ENCODE results near the gene SAMD3. TPM values are rescaled to one million over a fixed set of nuclear protein-coding genes. Genes with fewer than 3 reads are reported as not detected.
"Not testable (repeated sequence)": the region's sequence is repeated elsewhere in the genome, so short reads cannot be mapped to it uniquely, and the experiment has no call there.

SAMD3 gene
- total RNA-seq, 1 donor from 2014 or later: 0.35 TPM

GRCh38 chr6:130183271-130184222, 39.2 kb downstream of the SAMD3 start:
- Mint-ChIP-seq H3K9me3 (ENCODE audit: low read depth) (no peaks in the 10 kb centered on the region), H3K27ac (ENCODE audit: unreplicated experiment) (no peak overlapping the region), H3K4me3 (ENCODE audit: unreplicated experiment) (no peak overlapping the region)

GRCh38 chr6:130182466-130182865, 40.3 kb downstream of the SAMD3 start:
- DNase-seq (ENCODE audit: low spot score): no peak
- no peaks in the 10 kb centered on the region for H3K36me3 Mint-ChIP-seq (ENCODE audit: low read depth)
- no peaks in the 10 kb centered on the region for H3K27me3 Mint-ChIP-seq (ENCODE audit: low read depth)
- H3K4me3 Mint-ChIP-seq (ENCODE audit: unreplicated experiment): no peak overlapping the region
- no peaks in the 10 kb centered on the region for H3K9me3 Mint-ChIP-seq (ENCODE audit: low read depth)
- TF ChIP-seq, protein P1, sequence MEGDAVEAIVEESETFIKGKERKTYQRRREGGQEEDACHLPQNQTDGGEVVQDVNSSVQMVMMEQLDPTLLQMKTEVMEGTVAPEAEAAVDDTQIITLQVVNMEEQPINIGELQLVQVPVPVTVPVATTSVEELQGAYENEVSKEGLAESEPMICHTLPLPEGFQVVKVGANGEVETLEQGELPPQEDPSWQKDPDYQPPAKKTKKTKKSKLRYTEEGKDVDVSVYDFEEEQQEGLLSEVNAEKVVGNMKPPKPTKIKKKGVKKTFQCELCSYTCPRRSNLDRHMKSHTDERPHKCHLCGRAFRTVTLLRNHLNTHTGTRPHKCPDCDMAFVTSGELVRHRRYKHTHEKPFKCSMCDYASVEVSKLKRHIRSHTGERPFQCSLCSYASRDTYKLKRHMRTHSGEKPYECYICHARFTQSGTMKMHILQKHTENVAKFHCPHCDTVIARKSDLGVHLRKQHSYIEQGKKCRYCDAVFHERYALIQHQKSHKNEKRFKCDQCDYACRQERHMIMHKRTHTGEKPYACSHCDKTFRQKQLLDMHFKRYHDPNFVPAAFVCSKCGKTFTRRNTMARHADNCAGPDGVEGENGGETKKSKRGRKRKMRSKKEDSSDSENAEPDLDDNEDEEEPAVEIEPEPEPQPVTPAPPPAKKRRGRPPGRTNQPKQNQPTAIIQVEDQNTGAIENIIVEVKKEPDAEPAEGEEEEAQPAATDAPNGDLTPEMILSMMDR (IDR thresholded peaks at IDR 0.05): no peak
- no peak overlapping the region for H3K27ac Mint-ChIP-seq (ENCODE audit: unreplicated experiment)
- H3K4me1 Mint-ChIP-seq (ENCODE audit: low read depth): peaks cover 9% of the 10 kb centered on the region

More at GRCh38 chr6:130183271-130184222, 39.2 kb downstream of the SAMD3 start:
- no peak for DNase-seq (ENCODE audit: low spot score)
- TF ChIP-seq, protein P1 (IDR thresholded peaks at IDR 0.05): no peak
- Mint-ChIP-seq H3K27me3 (ENCODE audit: low read depth) (no peaks in the 10 kb centered on the region), H3K4me1 (ENCODE audit: low read depth) (peaks cover 9% of the 10 kb centered on the region), H3K36me3 (ENCODE audit: low read depth) (no peaks in the 10 kb centered on the region)

DNA sequence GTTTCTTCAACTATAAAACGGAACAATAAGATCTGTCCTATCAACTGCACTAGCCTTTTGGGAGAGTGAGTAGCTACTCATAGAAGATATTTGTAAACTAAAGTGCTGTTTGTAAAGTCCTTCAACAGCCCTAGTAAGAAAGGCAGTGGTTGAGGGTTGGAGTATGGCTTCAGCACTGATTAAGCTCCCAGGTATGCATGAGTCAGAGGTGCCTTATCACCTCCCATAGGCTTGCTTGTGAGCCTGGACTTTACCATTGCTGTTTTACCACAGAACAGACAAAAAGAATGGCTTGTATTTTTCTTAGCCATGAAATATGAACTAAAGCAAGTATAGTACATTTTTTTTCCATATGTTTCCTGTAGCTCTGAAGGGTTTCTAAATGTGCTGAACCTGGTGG, 44.1 kb downstream of the SAMD3 start:
- H3K9me3 Mint-ChIP-seq (ENCODE audit: low read depth): no peaks in the 10 kb centered on the region
- no peak overlapping the region for H3K4me3 Mint-ChIP-seq (ENCODE audit: unreplicated experiment)
- no peak for DNase-seq (ENCODE audit: low spot score)
- peaks cover 9% of the 10 kb centered on the region for H3K4me1 Mint-ChIP-seq (ENCODE audit: low read depth)
- TF ChIP-seq, protein P1 (IDR thresholded peaks at IDR 0.05): no peak
- no peaks in the 10 kb centered on the region for H3K36me3 Mint-ChIP-seq (ENCODE audit: low read depth)
- no peak overlapping the region for H3K27ac Mint-ChIP-seq (ENCODE audit: unreplicated experiment)
- no peaks in the 10 kb centered on the region for H3K27me3 Mint-ChIP-seq (ENCODE audit: low read depth)

DNA sequence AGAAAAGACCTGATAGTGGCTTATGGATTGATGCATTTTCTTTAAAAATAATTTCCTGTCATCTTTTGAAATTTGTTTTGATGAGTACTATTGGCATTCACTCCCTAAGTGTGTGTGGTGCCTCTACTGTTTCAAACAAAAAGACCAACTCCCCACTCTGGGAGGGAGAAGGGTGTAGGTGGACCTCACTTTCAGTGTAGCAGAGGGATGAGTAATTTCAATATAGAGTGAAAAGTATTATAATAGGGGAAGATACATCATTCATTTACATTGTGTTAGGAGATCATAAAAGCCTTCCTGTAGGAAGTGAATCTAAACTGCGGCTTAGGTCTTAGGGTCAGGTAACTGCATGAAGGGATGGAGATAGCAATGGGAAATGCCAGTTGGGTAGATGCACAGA, 46.4 kb downstream of the SAMD3 start:
- Mint-ChIP-seq H3K9me3 (ENCODE audit: low read depth) (peaks cover 17% of the 10 kb centered on the region), H3K36me3 (ENCODE audit: low read depth) (peaks cover 13% of the 10 kb centered on the region), H3K4me1 (ENCODE audit: low read depth) (peaks cover 9% of the 10 kb centered on the region), H3K27me3 (ENCODE audit: low read depth) (peaks cover 5% of the 10 kb centered on the region), H3K27ac (ENCODE audit: unreplicated experiment) (no peak overlapping the region), H3K4me3 (ENCODE audit: unreplicated experiment) (no peak overlapping the region)
- TF ChIP-seq, protein P1 (IDR thresholded peaks at IDR 0.05): no peak
- no peak for DNase-seq (ENCODE audit: low spot score)

DNA sequence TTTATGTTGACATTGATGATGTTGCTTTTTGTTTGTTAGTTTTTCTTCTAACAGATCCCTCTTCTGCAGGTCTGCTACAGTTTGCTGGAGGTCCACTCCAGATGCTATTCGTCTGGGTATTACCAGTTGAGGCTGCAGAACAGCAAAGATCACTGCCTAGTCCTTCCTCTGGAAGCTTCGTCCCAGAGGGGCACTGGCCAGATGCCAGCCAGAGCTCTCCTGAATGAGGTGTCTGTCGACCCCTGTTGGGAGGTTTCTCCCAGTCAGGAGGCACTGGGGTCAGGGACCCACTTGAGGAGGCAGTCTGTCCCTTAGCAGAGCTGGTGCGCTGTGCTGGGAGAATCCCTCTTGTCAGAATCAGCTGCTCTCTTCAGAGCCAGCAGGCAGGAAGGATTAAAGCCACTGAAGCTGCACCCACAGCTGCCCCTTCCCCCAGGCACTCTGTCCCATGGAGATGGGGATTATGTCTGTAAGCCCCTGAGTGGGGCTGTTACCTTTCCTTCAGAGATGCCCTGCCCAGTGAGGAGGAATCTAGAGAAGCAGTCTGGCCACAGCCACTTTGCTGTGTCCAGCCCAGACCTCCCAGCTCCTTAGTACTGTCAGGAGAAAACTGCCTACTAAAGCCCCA, 49.3 kb downstream of the SAMD3 start:
- not testable (repeated sequence) for H3K4me3 Mint-ChIP-seq (ENCODE audit: unreplicated experiment); H3K4me1 Mint-ChIP-seq (ENCODE audit: low read depth); H3K27me3 Mint-ChIP-seq (ENCODE audit: low read depth); DNase-seq (ENCODE audit: low spot score); H3K27ac Mint-ChIP-seq (ENCODE audit: unreplicated experiment)
- peaks cover 14% of the 10 kb centered on the region for H3K36me3 Mint-ChIP-seq (ENCODE audit: low read depth)
- H3K9me3 Mint-ChIP-seq (ENCODE audit: low read depth): peaks cover 24% of the 10 kb centered on the region

DNA sequence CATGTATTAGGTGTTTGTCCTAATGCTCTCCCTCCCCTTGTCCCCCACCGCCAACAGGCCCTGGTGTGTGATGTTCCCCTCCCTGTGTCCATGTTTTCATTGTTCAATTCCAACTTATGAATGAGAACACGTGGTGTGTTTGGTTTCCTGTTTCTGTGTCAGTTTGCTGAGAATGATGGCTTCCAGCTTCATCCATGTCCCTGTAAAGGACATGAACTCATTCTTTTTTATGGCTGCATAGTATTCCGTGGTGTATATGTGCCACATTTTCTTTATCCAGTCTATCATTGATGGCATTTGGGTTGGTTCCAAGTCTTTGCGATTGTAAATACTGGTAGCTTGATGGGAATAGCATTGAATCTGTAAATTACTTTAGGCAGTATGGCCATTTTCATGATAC, 52.6 kb downstream of the SAMD3 start:
- DNase-seq (ENCODE audit: low spot score); H3K27ac Mint-ChIP-seq (ENCODE audit: unreplicated experiment); H3K4me3 Mint-ChIP-seq (ENCODE audit: unreplicated experiment); H3K4me1 Mint-ChIP-seq (ENCODE audit: low read depth): not testable (repeated sequence)
- Mint-ChIP-seq H3K36me3 (ENCODE audit: low read depth) (peaks cover 15% of the 10 kb centered on the region), H3K9me3 (ENCODE audit: low read depth) (peaks cover 26% of the 10 kb centered on the region), H3K27me3 (ENCODE audit: low read depth) (peaks cover 10% of the 10 kb centered on the region)
